Measurements from ENCODE around the gene SMLR1.
"Not testable (repeated sequence)": the region's sequence is repeated elsewhere in the genome, so short reads cannot be mapped to it uniquely, and the experiment has no call there.

The SMLR1 gene

GRCh38 chr6:130827247-130828149 lies at the start of gene SMLR1:
Gene SMLR1 (plus strand): TSS chr6:130827406. CDS start chr6:130827414, 8 bp downstream.
- no peak for DNase-seq (ENCODE audit: low read depth)

- DNase-seq (ENCODE audit: low read depth) = no peak
These were observed 48.1 kb upstream of the SMLR1 start for GRCh38 chr6:130778946-130779657.

DNA sequence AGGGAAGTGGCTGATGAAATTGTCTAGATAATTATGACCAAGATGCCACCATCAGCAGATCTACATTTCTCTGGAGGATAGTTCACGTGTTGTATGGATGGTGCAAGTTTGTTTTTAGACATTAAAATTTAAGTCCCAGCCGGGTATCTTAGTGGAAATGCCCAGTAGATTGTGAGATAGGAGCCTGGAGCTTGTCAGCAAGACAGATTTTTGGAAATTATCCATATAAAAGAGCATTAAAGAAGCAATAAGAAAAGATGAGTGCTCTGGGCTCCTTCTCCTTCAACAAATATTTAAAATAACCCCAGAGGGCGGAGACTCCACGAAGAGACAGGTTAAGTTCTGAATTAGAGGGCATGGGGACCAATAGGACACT lies 47.6 kb upstream of the SMLR1 start:
- DNase-seq (ENCODE audit: low read depth) = no peak

DNA sequence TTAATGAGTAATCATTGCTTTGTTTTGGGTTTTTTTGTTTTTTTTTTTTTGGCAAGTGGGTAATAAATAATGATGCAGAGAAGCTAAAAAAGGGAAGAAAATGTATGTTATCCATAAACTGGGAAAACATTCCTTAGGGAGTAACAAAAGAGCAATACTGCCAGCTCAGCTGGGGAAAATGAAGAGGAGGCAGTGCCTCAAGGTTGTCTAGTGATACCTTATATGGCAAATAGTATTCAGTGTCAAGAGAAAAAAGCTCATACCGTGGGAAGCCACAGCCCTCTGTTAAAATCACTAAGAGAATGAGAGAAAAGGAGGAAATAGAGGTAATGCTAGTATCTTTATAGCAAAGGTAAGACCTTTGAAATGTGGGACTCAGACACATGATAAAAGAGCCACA lies 47.1 kb upstream of the SMLR1 start:
- DNase-seq (ENCODE audit: low read depth) = no peak

DNA sequence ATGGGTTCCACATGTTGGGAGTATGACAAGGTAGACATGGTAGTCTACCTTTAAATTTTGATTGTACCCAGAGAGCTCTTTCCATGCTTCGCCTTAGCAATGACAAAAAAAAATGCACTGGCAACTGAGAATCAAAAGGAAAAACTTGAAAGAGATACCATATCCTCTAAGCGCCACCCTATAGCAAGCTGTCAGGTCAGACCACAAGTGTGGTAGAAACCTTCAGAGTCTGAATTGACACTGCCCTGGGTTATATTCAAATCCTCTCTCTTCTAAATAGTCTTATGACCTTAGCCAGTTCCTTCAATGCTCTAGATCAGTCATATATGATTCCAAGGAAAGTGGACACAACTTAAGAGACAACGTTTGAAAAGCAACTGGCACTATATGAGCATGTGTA lies 45.6 kb upstream of the SMLR1 start:
- no peak for DNase-seq (ENCODE audit: low read depth)

DNA sequence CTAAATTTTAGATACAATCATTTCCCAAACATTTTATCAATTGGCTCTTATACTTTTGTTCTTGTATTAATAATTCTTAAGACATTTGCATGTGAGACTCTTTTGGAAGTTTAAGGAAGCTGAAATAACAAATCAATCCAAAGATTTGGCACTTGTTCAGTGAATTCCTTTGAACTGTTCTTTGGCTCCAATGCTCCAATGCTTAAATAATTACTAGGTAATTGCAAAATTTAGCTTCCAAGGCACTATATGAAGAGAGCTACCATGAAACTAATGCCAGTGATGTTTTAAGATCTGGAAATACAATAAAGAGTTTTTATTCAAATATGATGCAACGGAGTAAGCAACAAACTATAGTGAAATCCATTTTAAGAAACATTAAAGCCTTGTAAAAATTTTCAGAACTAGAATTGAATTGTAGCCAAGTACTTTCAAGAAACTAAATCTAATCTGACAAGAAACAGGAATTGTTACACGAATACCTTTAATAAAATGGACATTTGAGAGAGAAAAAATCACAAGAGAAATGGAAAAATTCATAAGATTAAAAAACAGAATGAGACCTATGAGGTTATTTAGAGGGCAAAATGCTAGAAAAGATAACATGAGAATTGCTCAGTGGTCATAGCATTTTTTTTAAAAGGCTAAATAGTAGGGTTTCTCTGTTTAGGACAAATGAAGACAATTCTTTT lies 43.6 kb upstream of the SMLR1 start:
- no peak for DNase-seq (ENCODE audit: low read depth)

- no peak for DNase-seq (ENCODE audit: low read depth)
These were observed 39.3 kb upstream of the SMLR1 start for GRCh38 chr6:130787726-130788500.

DNA sequence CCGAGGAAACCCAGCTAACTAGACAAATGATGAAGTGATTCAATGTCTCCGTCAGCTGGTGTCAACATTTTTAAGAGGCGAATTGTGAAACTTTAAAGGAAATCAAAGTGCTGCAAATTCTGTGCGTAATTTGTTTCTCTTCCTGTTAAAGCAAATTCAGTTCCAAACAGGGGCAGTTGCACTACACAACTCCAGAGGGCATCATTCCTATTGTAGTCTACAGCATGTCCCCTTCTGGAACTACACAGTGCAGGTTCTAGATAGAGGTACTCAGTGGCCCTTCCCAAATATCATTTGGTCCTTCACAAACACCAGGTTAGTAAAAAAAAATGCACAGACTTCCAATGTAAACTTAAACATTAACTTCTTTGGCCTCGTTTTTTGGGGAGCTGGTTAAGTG lies 38.3 kb upstream of the SMLR1 start:
- no peak for DNase-seq (ENCODE audit: low read depth)

DNA sequence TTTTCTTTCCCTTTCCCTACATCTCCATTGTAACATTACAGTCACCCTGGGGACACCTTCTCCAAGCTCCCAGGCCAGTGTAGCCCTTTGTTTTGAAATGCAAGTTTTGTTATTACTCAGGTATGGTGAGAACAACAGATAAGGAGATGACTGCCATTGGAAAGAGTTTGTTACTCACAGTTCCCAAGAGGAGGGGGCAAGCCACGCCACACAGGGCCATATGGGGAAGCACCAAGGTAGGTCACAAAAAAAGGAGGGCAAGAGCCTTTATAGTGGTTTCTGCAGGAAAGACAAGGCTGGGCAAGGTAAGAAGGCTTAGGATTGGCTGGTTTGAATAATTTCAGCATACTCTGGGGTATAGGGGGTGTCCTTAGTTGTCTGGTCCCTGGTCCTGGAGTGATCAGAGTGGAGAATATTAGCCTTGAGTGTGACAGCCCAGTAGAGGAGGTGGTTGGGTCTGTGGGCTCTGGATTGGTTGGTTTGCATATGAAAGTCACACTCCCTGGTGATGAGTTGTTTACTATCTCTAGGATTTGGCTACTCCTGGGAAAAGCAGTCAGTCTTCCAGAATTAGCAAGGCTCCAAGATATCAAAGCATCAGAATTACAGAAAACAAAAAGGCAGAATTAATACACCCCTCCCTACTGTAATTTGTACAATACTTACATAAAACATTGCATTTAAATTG lies 33.1 kb upstream of the SMLR1 start:
- DNase-seq (ENCODE audit: low read depth) = no peak

DNA sequence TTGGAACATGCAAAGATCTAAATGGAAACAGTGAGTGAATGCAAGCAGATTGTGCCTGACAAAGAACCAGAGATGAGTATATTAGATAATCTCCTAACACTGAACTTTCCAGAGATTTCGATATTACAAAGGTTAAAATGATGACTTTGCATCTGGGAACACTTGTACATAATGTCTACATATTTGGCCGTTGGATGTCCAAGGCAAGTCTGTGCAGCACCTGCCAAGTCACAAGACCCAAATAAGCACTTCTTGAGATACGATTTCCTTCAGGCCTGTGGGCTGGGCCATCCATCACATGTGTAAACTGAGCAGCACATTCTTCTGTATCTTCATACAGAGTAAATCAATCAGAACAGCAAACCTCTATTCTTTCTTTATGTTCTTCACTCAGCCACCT lies 32.5 kb upstream of the SMLR1 start:
- no peak for DNase-seq (ENCODE audit: low read depth)

GRCh38 chr6:130796313-130796905 lies 30.8 kb upstream of the SMLR1 start:
- no peak for DNase-seq (ENCODE audit: low read depth)

GRCh38 chr6:130797061-130797460 lies 30.1 kb upstream of the SMLR1 start:
- no peak for DNase-seq (ENCODE audit: low read depth)

- DNase-seq (ENCODE audit: low read depth) = not testable (repeated sequence)
These were observed 25.8 kb upstream of the SMLR1 start for GRCh38 chr6:130801368-130801767.

GRCh38 chr6:130810307-130811030 lies 16.7 kb upstream of the SMLR1 start:
- no peak for DNase-seq (ENCODE audit: low read depth)

DNA sequence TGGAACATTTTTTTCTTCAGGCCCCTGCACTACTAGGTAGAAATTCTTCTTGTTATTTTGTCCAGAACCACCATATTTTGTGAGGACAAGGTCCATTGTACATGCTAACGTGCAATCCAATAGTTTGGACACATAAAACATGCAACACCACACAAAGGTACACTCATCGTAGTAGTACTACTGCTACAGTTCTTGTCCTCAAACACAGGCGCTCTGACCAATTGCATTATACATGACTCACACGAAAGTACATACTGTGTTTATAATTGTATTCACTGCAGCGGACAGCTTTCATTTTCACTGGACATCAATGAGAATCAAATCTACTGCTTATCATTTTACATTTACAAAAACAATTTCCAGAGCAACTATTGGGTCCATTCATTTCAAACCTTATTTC lies 15.3 kb upstream of the SMLR1 start:
- no peak for DNase-seq (ENCODE audit: low read depth)

DNA sequence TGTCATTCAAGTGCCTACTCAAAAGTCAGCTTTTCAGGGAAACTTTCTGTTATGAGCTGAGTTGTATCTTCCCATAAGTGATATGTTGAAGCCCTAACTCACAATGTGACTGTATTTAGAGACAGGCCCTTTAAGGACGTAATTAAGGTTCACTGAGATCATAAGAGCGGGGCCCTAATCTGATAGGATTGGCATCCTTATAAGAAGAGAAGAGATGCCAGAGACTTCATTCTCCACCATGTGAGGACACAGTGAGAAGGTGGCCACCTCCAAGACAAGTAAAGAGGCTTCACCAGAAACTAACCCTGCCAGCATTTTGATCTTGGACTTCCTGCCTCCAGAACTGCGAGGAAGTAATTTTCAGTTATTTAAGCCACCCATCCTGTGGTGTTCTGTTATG lies 12.7 kb upstream of the SMLR1 start:
- no peak for DNase-seq (ENCODE audit: low read depth)

DNA sequence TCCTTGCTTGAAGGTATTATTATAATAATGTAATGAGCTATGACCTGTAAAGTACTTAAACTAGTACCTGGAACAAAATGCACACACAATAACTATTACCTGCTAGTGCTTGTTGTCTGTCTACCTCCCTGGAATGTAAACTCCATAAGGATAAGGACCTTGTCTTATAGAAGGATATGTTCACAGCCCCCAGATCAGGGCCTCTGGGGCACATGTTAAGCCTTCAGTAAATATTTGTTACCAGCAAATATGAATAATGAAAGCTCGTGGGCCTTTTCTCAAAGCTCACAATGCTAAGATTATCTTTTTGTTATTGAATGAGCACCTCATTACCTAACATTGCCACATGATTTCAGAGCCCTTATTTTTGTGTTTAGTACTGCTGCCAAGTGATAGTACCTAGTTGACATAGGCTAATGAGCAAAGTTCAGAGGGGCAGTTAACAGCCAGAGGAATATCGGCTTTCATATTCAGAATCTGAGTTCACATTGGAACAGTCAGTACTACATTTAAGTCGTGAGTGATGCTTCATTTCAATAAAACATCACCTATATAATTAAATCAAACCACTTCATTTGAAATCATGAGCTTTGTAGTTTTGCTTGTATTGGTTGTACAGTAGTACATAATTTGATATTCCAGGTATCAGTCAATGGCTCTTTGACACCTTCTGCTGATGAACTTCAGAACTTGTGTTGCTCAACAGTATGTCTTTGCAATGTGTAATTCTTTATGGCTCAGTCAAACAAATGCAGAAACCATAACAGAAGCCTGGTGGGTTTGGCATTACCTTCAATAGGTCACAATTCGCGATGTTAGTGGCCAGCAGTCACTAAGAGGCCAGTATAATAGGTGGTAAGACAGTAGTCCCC lies 11.8 kb upstream of the SMLR1 start:
- no peak for DNase-seq (ENCODE audit: low read depth)

DNA sequence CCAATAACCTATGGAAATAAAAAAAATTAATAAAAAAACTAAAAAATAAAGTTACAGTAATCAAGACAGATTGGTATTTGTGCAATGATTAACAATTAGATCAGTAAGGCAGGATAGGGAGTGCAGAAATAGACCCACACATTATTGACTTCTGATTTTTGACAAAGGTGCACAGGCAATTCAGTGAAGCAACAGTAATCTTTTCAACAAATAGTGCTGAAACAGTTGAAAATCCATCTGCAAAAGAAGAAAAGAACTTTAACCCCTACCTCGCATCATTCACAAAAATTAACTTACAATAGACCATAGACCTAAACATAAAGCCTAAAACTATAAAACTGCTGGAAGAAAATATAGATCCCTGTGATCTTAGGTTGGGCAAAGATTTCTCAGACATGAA lies 4.5 kb upstream of the SMLR1 start:
- no peak for DNase-seq (ENCODE audit: low read depth)

- DNase-seq (ENCODE audit: low read depth) = no peak
These were observed 2.1 kb upstream of the SMLR1 start for GRCh38 chr6:130824978-130825694.

Data from stimulated activated CD8-positive, alpha-beta memory T cell treated with anti-CD3 and anti-CD28 coated beads, Interleukin-12 subunit alpha, Interleukin-12 subunit beta, amount 100 ng/mL, for 1 hour (primary cell).